Liver (tissue), 9 donors: Measurements from ENCODE around the gene TSPEAR. TPM values are rescaled to one million over a fixed set of nuclear protein-coding genes. Genes with fewer than 3 reads are reported as not detected.

Source experiments
- DNase-seq: peaks from one replicate; pipeline ENCODE4 v3.0.0-alpha.2; 2017; ENCODE audit warnings: low spot score
- H3K27ac ChIP-seq, 2 donors: one replicate each; pipeline ENCODE4 v1.7.0; 2013; ENCODE audit warnings: inconsistent platforms in 2 of 2, low read length in 2 of 2, control low read depth in 1 of 2, low read depth in 1 of 2, mild to moderate bottlenecking in 1 of 2
- H3K27me3 ChIP-seq, 4 donors: one replicate each; pipeline versions ENCODE4 v1.6.1 to v1.7.0; 2013; ENCODE audit warnings: low read length in 3 of 4, inconsistent platforms in 1 of 4, mild to moderate bottlenecking in 1 of 4, moderate library complexity in 1 of 4; ENCODE audit not compliant: control insufficient read depth in 4 of 4, insufficient read depth in 4 of 4
- H3K36me3 ChIP-seq, 4 donors: one replicate each; pipeline versions ENCODE4 v1.6.1 to v1.7.0; 2013; ENCODE audit warnings: low read length in 3 of 4, mild to moderate bottlenecking in 3 of 4, low read depth in 1 of 4, moderate library complexity in 1 of 4; ENCODE audit not compliant: control insufficient read depth in 4 of 4, insufficient read depth in 3 of 4
- H3K4me1 ChIP-seq, 4 donors: one replicate each; pipeline versions ENCODE4 v1.6.1 to v1.7.0; 2013; ENCODE audit warnings: low read length in 3 of 4, mild to moderate bottlenecking in 3 of 4, moderate library complexity in 1 of 4; ENCODE audit not compliant: control insufficient read depth in 4 of 4, insufficient read depth in 4 of 4
- H3K4me3 ChIP-seq, 3 donors: one replicate each; pipeline versions ENCODE4 v1.6.1 to v1.7.0; 2013; ENCODE audit warnings: low read length in 3 of 3, control low read depth in 1 of 3, low read depth in 1 of 3, mild to moderate bottlenecking in 1 of 3
- H3K9ac ChIP-seq, 2 donors: one replicate each; pipeline ENCODE4 v1.7.0; 2013; ENCODE audit warnings: low read length in 2 of 2, mild to moderate bottlenecking in 2 of 2, moderate library complexity in 2 of 2, control low read depth in 1 of 2, low read depth in 1 of 2
- H3K9me3 ChIP-seq, 4 donors: one replicate each; pipeline versions ENCODE4 v1.6.1 to v1.7.0; 2013; ENCODE audit warnings: low read length in 3 of 4; ENCODE audit not compliant: control insufficient read depth in 4 of 4
- CTCF ChIP-seq: fragments of 150-350 bp; IDR thresholded peaks from 2 replicates; pipeline ENCODE4 v1.5.1; 2017; ENCODE audit warnings: improper control_type of control experiment, low read depth, low read length; ENCODE audit not compliant: missing input control
- EGR1 ChIP-seq, 2 donors: IDR thresholded peaks; 2 replicates each; pipeline ENCODE4 v1.6.1; 2016 to 2018; ENCODE audit warnings: antibody characterized with exemption in 2 of 2, low read depth in 2 of 2
- FOXA1 ChIP-seq: IDR thresholded peaks from 2 replicates; pipeline ENCODE4 v1.6.1; 2016; ENCODE audit warnings: antibody characterized with exemption
- FOXA2 ChIP-seq: IDR thresholded peaks from 2 replicates; pipeline ENCODE4 v1.6.1; 2016; ENCODE audit warnings: antibody characterized with exemption
- HNF4G ChIP-seq: IDR thresholded peaks from 2 replicates; pipeline ENCODE4 v1.6.1; 2016; ENCODE audit warnings: antibody characterized with exemption
- JUND ChIP-seq, 2 donors: IDR thresholded peaks; 2 replicates each; pipeline ENCODE4 v1.6.1; 2016; ENCODE audit warnings: antibody characterized with exemption in 2 of 2
- NR2F2 ChIP-seq: IDR thresholded peaks from 2 replicates; pipeline ENCODE4 v1.6.1; 2016; ENCODE audit warnings: antibody characterized with exemption
- RAD21 ChIP-seq, 2 donors: IDR thresholded peaks; 2 replicates each; pipeline ENCODE4 v1.6.1; 2016; ENCODE audit warnings: antibody characterized with exemption in 2 of 2, mild to moderate bottlenecking in 2 of 2
- RXRA ChIP-seq, 2 donors: IDR thresholded peaks; 2 replicates each; pipeline ENCODE4 v1.6.1; 2017 to 2018; ENCODE audit warnings: antibody characterized with exemption in 2 of 2, mild to moderate bottlenecking in 1 of 2
- SP1 ChIP-seq: IDR thresholded peaks from 2 replicates; pipeline ENCODE4 v1.6.1; 2018; ENCODE audit warnings: antibody characterized with exemption, mild to moderate bottlenecking
- TAF1 ChIP-seq: conservative IDR thresholded peaks from 2 replicates; pipeline ENCODE4 v1.6.1; 2016; ENCODE audit warnings: antibody characterized with exemption, mild to moderate bottlenecking
- YY1 ChIP-seq: IDR thresholded peaks from 2 replicates; pipeline ENCODE4 v1.6.1; 2016; ENCODE audit warnings: antibody characterized with exemption, mild to moderate bottlenecking
- WGBS: extraction: QIAGEN DNeasy Blood & Tissue Kit; methylation state at CpG from one replicate; pipeline ENCODE4 v1.1.7; 2013; 5-methylcytosine and 5-hydroxymethylcytosine counted together
- polyA plus RNA-seq, 2 donors: library from polyadenylated mRNA; stranded (reverse) in 1 of 2; unstranded in 1 of 2; fragments of 200-250 nt in 1 of 2; fragments of >200 nt in 1 of 2; fragmentation: Nextera tagmentation in 1 of 2; extraction: Ambion mirVana in 1 of 2; gene quantifications; one replicate each; pipeline versions ENCODE4 v1.2.1 to v1.2.3, GENCODE V29; 2013 to 2015
- total RNA-seq, 2 donors: library from RNA; depleted of rRNA; stranded (reverse); fragments of >200 nt; gene quantifications; one replicate each; pipeline ENCODE4 v1.2.3, GENCODE V29; 2014
- TF ChIP-seq, protein P1 (sequence below): IDR thresholded peaks from 2 replicates; pipeline ENCODE4 v1.6.1; 2016; ENCODE audit warnings: antibody characterized with exemption, mild to moderate bottlenecking
- TF ChIP-seq, protein P2 (sequence below): IDR thresholded peaks from 2 replicates; pipeline ENCODE4 v1.6.1; 2016; ENCODE audit warnings: antibody characterized with exemption
- TF ChIP-seq, protein P3 (sequence below): IDR thresholded peaks from 2 replicates; pipeline ENCODE4 v1.6.1; 2016; ENCODE audit warnings: antibody characterized with exemption
- TF ChIP-seq, protein P4 (sequence below): IDR thresholded peaks from 2 replicates; pipeline ENCODE4 v1.6.1; 2016; ENCODE audit warnings: antibody characterized with exemption
- donor health status: healthy.
- donor health status: healthy.
- donor health status: healthy.
- donor health status: healthy.
- donor health status: healthy.

Gene TSPEAR
- total and polyA plus RNA-seq, 4 donors = under 0.01 to 0.14 (median 0.01) TPM; not detected in 1

DNA sequence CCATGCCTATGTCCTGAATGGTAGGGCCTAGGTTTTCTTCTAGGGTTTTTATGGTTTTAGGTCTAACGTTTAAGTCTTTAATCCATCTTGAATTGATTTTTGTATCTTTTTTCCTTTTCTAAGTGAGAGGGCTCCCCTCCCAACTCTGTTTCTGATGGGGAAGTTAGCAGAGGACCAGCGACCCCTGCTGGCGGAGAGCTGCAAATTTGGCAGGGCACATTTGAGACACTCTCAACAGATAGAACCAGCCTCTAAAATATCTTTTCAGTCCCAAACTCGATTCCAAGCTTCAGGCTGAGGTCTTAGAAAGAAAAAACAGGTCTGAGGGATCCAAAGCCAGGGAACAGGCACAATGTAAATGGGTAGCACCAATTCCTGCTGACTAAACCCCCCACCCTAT is 223.5 kb downstream of the TSPEAR start (continued):
- TF ChIP-seq CTCF = peak; percentile 51
- TF ChIP-seq EGR1 (IDR thresholded peaks at IDR 0.05; ENCODE audit: low read depth in 2 of 2) = no peak

DNA sequence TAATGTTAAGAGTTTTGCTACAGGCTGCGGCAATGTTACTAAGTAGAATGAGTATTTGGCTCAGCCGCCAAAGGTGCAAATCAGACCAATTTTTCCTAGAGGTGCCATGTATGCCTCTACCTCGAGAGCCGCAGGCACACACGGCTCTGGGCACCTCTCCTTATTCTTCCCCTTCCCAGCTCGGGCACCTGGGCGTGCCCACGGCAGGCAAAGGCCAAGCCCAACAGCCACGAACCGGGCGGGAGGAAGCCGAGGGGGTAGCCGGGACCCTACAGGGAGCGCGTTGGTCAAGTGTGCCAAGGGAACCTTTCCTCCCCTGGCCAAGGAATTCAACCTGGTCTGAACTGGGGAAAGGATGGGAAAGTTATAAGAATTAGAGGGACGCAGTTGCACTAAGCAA is 225.1 kb downstream of the TSPEAR start:
- Histone ChIP-seq H3K9me3 (no peaks in the 10 kb centered on the region), H3K4me3 (no peak overlapping the region), H3K27me3 (no peaks in the 10 kb centered on the region), H3K9ac (peak overlapping the region in 1 of 2 donors; percentile 44), H3K36me3 (peaks cover 1 to 8% (median 2%) of the 10 kb centered on the region in 4 donors), H3K27ac (no peak overlapping the region), H3K4me1 (peaks cover 2 to 26% (median 19%) of the 10 kb centered on the region in 4 donors)
- no peak for DNase-seq
- WGBS = 88% methylated on average over 16 of the region's 16 CpGs
- no peak for TF ChIP-seq FOXA1
- TF ChIP-seq RXRA (IDR thresholded peaks at IDR 0.05) = no peak
- TF ChIP-seq TAF1 = no peak
- no peak for TF ChIP-seq HNF4G
- TF ChIP-seq FOXA2 = no peak
- TF ChIP-seq, protein P1, sequence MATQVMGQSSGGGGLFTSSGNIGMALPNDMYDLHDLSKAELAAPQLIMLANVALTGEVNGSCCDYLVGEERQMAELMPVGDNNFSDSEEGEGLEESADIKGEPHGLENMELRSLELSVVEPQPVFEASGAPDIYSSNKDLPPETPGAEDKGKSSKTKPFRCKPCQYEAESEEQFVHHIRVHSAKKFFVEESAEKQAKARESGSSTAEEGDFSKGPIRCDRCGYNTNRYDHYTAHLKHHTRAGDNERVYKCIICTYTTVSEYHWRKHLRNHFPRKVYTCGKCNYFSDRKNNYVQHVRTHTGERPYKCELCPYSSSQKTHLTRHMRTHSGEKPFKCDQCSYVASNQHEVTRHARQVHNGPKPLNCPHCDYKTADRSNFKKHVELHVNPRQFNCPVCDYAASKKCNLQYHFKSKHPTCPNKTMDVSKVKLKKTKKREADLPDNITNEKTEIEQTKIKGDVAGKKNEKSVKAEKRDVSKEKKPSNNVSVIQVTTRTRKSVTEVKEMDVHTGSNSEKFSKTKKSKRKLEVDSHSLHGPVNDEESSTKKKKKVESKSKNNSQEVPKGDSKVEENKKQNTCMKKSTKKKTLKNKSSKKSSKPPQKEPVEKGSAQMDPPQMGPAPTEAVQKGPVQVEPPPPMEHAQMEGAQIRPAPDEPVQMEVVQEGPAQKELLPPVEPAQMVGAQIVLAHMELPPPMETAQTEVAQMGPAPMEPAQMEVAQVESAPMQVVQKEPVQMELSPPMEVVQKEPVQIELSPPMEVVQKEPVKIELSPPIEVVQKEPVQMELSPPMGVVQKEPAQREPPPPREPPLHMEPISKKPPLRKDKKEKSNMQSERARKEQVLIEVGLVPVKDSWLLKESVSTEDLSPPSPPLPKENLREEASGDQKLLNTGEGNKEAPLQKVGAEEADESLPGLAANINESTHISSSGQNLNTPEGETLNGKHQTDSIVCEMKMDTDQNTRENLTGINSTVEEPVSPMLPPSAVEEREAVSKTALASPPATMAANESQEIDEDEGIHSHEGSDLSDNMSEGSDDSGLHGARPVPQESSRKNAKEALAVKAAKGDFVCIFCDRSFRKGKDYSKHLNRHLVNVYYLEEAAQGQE = no peak
- no peak for TF ChIP-seq NR2F2
- TF ChIP-seq, protein P2, sequence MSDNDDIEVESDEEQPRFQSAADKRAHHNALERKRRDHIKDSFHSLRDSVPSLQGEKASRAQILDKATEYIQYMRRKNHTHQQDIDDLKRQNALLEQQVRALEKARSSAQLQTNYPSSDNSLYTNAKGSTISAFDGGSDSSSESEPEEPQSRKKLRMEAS = no peak

- Histone ChIP-seq H3K36me3 (peaks cover 1 to 8% (median 2%) of the 10 kb centered on the region in 4 donors), H3K27ac (peak overlapping the region; percentile 15 to 70), H3K9ac (peak overlapping the region in 1 of 2 donors; percentile 44), H3K9me3 (no peaks in the 10 kb centered on the region), H3K27me3 (no peaks in the 10 kb centered on the region), H3K4me1 (peaks cover 2 to 27% (median 19%) of the 10 kb centered on the region in 4 donors), H3K4me3 (peak overlapping the region; percentile 18 to 64 (median 50))
- 79% methylated on average over 10 of the region's 10 CpGs for WGBS
- no peak for DNase-seq
- TF ChIP-seq SP1 (no peak), CTCF (no peak), RAD21 (IDR thresholded peaks at IDR 0.05) (no peak), NR2F2 (no peak), TAF1 (no peak), FOXA2 (no peak), YY1 (no peak), JUND (IDR thresholded peaks at IDR 0.05) (no peak)
- TF ChIP-seq, protein P1 = no peak
- TF ChIP-seq, protein P2 = no peak
- TF ChIP-seq, protein P3, sequence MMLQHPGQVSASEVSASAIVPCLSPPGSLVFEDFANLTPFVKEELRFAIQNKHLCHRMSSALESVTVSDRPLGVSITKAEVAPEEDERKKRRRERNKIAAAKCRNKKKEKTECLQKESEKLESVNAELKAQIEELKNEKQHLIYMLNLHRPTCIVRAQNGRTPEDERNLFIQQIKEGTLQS = no peak
- TF ChIP-seq, protein P4, sequence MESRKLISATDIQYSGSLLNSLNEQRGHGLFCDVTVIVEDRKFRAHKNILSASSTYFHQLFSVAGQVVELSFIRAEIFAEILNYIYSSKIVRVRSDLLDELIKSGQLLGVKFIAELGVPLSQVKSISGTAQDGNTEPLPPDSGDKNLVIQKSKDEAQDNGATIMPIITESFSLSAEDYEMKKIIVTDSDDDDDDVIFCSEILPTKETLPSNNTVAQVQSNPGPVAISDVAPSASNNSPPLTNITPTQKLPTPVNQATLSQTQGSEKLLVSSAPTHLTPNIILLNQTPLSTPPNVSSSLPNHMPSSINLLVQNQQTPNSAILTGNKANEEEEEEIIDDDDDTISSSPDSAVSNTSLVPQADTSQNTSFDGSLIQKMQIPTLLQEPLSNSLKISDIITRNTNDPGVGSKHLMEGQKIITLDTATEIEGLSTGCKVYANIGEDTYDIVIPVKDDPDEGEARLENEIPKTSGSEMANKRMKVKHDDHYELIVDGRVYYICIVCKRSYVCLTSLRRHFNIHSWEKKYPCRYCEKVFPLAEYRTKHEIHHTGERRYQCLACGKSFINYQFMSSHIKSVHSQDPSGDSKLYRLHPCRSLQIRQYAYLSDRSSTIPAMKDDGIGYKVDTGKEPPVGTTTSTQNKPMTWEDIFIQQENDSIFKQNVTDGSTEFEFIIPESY = no peak
Measured at GRCh38 chr21:44485796-44486195, 225.6 kb downstream of the TSPEAR start.
